ENCODE results near the gene HNRNPDL.

DNA sequence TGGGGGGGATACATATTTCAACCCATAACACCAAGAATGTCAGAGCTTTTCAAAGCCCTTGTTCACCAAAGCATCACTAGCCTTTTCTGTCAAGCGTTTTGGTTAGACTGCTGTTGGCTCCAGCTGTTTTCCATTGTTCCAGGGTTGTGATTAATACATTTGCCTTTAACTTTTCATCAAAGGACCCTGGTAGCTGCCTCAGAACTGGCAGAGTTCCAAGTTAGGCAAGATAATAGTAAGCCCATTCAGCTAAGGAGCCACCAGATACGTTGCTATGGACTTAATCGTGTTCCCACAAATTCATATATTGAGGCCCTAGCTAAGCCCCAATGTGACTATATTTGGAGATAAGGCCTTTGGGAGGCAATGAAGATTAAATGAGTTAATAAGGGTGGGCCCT lies 37.2 kb upstream of the HNRNPDL start:
- TF ChIP-seq, protein P1, sequence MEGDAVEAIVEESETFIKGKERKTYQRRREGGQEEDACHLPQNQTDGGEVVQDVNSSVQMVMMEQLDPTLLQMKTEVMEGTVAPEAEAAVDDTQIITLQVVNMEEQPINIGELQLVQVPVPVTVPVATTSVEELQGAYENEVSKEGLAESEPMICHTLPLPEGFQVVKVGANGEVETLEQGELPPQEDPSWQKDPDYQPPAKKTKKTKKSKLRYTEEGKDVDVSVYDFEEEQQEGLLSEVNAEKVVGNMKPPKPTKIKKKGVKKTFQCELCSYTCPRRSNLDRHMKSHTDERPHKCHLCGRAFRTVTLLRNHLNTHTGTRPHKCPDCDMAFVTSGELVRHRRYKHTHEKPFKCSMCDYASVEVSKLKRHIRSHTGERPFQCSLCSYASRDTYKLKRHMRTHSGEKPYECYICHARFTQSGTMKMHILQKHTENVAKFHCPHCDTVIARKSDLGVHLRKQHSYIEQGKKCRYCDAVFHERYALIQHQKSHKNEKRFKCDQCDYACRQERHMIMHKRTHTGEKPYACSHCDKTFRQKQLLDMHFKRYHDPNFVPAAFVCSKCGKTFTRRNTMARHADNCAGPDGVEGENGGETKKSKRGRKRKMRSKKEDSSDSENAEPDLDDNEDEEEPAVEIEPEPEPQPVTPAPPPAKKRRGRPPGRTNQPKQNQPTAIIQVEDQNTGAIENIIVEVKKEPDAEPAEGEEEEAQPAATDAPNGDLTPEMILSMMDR (conservative IDR thresholded peaks at IDR 0.05; ENCODE audit: low read depth, low read length), result no peak
- no peak for TF ChIP-seq RAD21 (IDR thresholded peaks at IDR 0.05; ENCODE audit: low read length)
- TF ChIP-seq, protein P2, sequence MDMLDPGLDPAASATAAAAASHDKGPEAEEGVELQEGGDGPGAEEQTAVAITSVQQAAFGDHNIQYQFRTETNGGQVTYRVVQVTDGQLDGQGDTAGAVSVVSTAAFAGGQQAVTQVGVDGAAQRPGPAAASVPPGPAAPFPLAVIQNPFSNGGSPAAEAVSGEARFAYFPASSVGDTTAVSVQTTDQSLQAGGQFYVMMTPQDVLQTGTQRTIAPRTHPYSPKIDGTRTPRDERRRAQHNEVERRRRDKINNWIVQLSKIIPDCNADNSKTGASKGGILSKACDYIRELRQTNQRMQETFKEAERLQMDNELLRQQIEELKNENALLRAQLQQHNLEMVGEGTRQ (IDR thresholded peaks at IDR 0.05; ENCODE audit: low read depth, low read length), result no peak
- no peak for TF ChIP-seq MAZ (IDR thresholded peaks at IDR 0.05; ENCODE audit: borderline replicate concordance, low read depth, low read length)
- TF ChIP-seq POLR2A (IDR thresholded peaks at IDR 0.05; ENCODE audit: low read depth, low read length), result no peak
- TF ChIP-seq BHLHE40 (IDR thresholded peaks at IDR 0.05; ENCODE audit: low read depth, low read length), result no peak

Measured in IMR-90 (cell line).